GM13977 (cell line): Measurements from ENCODE around the gene MATCAP1.

Experiments
- DNase-seq: peaks from one replicate; pipeline ENCODE4 v3.0.0; 2012; ENCODE audit warnings: low spot score
- CTCF ChIP-seq: IDR thresholded peaks from 2 replicates; pipeline ENCODE4 v1.5.1; 2012; ENCODE audit warnings: mild to moderate bottlenecking, control low read depth; ENCODE audit not compliant: insufficient read depth; ENCODE audit errors: extremely low read depth, missing control alignments
- in situ Hi-C: fragments of 300-500 bp; cut with MboI; formaldehyde crosslinking; loops from one replicate; pipeline ENCODE4 v1.12.0; 2022; ENCODE audit warnings: low sequenced_read_pairs, low pct_unique_long_range_greater_than_20kb, mixed read lengths, inconsistent platforms; ENCODE audit not compliant: unreplicated experiment

Gene MATCAP1

GRCh38 chr16:67191411-67191994 is 7.7 kb upstream of the MATCAP1 start:
- in situ Hi-C loops: no loop called here
- no peak for DNase-seq

GRCh38 chr16:67190448-67191399 is 7.0 kb upstream of the MATCAP1 start:
- no peak for TF ChIP-seq CTCF

More at GRCh38 chr16:67191411-67191994, 7.7 kb upstream of the MATCAP1 start:
- TF ChIP-seq CTCF: no peak

GRCh38 chr16:67190041-67190440 is 6.3 kb upstream of the MATCAP1 start, which contains the start of gene EXOC3L1:
EXOC3L1 (minus strand) TSS chr16:67190136; CDS start chr16:67189676, 460 bp downstream.
- in situ Hi-C loops: no loop called here
- DNase-seq: no peak

More at GRCh38 chr16:67190448-67191399, 7.0 kb upstream of the MATCAP1 start:
- in situ Hi-C loops: no loop called here
- DNase-seq: no peak

GRCh38 chr16:67188798-67189197 is 5.0 kb upstream of the MATCAP1 start:
- TF ChIP-seq CTCF: no peak
- in situ Hi-C loops: no loop called here
- DNase-seq: no peak

More at GRCh38 chr16:67190041-67190440, 6.3 kb upstream of the MATCAP1 start, which contains the start of gene EXOC3L1:
- TF ChIP-seq CTCF: no peak

GRCh38 chr16:67188323-67188722 is 4.6 kb upstream of the MATCAP1 start:
- in situ Hi-C loops: no loop called here
- TF ChIP-seq CTCF: no peak
- DNase-seq: no peak

GRCh38 chr16:67187175-67187890 is 3.6 kb upstream of the MATCAP1 start:
- no peak for TF ChIP-seq CTCF
- DNase-seq: no peak
- in situ Hi-C loops: no loop called here
